Measurements from ENCODE around the gene IFNAR1. TPM values are rescaled to one million over a fixed set of nuclear protein-coding genes. Genes with fewer than 3 reads are reported as not detected.

IFNAR1 gene
- total RNA-seq, 1 experiment from 2014 or later: 14.2 TPM

DNA sequence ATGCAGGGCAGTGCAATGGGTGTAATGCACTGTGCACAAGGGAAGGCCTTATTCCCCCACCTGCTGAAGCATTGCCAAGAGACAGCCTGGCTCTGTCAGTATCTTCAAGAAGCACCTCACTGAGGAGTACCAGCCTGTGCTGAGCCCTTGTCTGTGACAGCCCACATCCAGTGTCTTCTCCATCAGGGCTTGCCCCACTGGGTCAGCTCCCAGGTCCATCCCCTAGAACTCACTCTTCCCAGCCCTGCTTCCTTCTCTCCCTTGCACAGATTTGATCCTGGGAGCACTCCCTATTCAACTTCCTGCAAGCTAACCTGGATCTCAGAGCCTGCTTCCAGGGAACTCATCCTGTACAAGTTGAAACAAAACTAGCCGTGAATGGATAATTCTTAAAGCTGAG, 44.8 kb downstream of the IFNAR1 start:
- H2AFZ ChIP-seq (ENCODE audit: low read length): no peak overlapping the region
- no peak overlapping the region for H2BK120ac ChIP-seq (ENCODE audit: low read depth, low read length, poor library complexity, severe bottlenecking)
- H3K56ac ChIP-seq (ENCODE audit: insufficient read length, low read depth, low read length): no peak overlapping the region
- no peak overlapping the region for H3K27ac Mint-ChIP-seq
- H3K4ac ChIP-seq (ENCODE audit: low read depth, low read length): no peak overlapping the region
- H3K9me3 Mint-ChIP-seq: peaks cover 32 to 41% of the 10 kb centered on the region in 2 experiments
- 0 out of 4 replicates have a peak, but pooled peaks cover 0 to 2% of the 10 kb centered on the region in 2 experiments for H3K4me1 Mint-ChIP-seq
- DNase-seq: no peak
- H3T11ph ChIP-seq (ENCODE audit: low read length): no peak overlapping the region
- H4K91ac ChIP-seq (ENCODE audit: insufficient read length, low read depth, low read length): no peak overlapping the region
- WGBS (ENCODE audit: extremely low coverage, insufficient read length, low lambda C conversion rate): no CpG with 5 or more reads among the region's 1 CpG
- H3K9ac ChIP-seq (ENCODE audit: extremely low read depth, insufficient read length, low read length): no peak overlapping the region
- H3K18ac ChIP-seq (ENCODE audit: insufficient read length, low read depth, low read length): no peak overlapping the region
- no peak overlapping the region for H2BK12ac ChIP-seq (ENCODE audit: insufficient read length, low read depth, low read length)
- H3K23me2 ChIP-seq (ENCODE audit: insufficient read length, low read depth, low read length, poor library complexity, severe bottlenecking): peaks cover 2% of the 10 kb centered on the region
- no peaks in the 10 kb centered on the region for H3K4me1 ChIP-seq (ENCODE audit: insufficient read depth, low read length)
- H3K79me2 ChIP-seq (ENCODE audit: insufficient read depth, low read length): no peaks in the 10 kb centered on the region
- no peak overlapping the region for H2BK5ac ChIP-seq (ENCODE audit: insufficient read length, low read length)
- no peak overlapping the region for H3K4me3 Mint-ChIP-seq
- H3K27me3 Mint-ChIP-seq (ENCODE audit: low read depth): peaks cover 3% of the 10 kb centered on the region; the same call in 1 of the 2 replicates
- H4K20me1 ChIP-seq (ENCODE audit: control insufficient read depth, insufficient read depth, insufficient read length): no peaks in the 10 kb centered on the region
- H4K8ac ChIP-seq (replicated peaks; ENCODE audit: insufficient read length, low read depth, low read length): no peak overlapping the region
- no peaks in the 10 kb centered on the region for H3K79me1 ChIP-seq (ENCODE audit: insufficient read depth, low read depth, low read length, poor library complexity, severe bottlenecking)
- H2BK15ac ChIP-seq (ENCODE audit: low read depth, low read length): no peak overlapping the region
- no peak overlapping the region for H3K4me2 ChIP-seq (ENCODE audit: insufficient read depth, insufficient read length, low read length)
- H3K27me3 ChIP-seq (ENCODE audit: insufficient read depth, low read length): no peaks in the 10 kb centered on the region
- no peak overlapping the region for H2BK20ac ChIP-seq (ENCODE audit: low read depth, low read length, poor library complexity, severe bottlenecking)
- H2AK5ac ChIP-seq (ENCODE audit: insufficient read length, low read length): no peak overlapping the region
- H3K23ac ChIP-seq (ENCODE audit: insufficient read length, low read depth, low read length): no peak overlapping the region
- H3K36me3 Mint-ChIP-seq (ENCODE audit: insufficient read depth in 1 of 3, low read depth in 3 of 3): peaks cover 16 to 35% (median 32%) of the 10 kb centered on the region in 3 experiments
- TF ChIP-seq, protein P1, sequence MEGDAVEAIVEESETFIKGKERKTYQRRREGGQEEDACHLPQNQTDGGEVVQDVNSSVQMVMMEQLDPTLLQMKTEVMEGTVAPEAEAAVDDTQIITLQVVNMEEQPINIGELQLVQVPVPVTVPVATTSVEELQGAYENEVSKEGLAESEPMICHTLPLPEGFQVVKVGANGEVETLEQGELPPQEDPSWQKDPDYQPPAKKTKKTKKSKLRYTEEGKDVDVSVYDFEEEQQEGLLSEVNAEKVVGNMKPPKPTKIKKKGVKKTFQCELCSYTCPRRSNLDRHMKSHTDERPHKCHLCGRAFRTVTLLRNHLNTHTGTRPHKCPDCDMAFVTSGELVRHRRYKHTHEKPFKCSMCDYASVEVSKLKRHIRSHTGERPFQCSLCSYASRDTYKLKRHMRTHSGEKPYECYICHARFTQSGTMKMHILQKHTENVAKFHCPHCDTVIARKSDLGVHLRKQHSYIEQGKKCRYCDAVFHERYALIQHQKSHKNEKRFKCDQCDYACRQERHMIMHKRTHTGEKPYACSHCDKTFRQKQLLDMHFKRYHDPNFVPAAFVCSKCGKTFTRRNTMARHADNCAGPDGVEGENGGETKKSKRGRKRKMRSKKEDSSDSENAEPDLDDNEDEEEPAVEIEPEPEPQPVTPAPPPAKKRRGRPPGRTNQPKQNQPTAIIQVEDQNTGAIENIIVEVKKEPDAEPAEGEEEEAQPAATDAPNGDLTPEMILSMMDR (conservative IDR thresholded peaks at IDR 0.05): no peak
- no peak overlapping the region for H3K14ac ChIP-seq (ENCODE audit: insufficient read depth, low read length)
- H4K5ac ChIP-seq (ENCODE audit: insufficient read length, low read depth, low read length): no peak overlapping the region
- H3K27ac ChIP-seq (ENCODE audit: insufficient read length, low read depth, low read length): no peak overlapping the region
- H3K9me3 ChIP-seq (ENCODE audit: control insufficient read depth, low read depth, low read length): peaks cover 4% of the 10 kb centered on the region
